ENCODE measurements around the gene SPRR1A.

SPRR1A gene

DNA sequence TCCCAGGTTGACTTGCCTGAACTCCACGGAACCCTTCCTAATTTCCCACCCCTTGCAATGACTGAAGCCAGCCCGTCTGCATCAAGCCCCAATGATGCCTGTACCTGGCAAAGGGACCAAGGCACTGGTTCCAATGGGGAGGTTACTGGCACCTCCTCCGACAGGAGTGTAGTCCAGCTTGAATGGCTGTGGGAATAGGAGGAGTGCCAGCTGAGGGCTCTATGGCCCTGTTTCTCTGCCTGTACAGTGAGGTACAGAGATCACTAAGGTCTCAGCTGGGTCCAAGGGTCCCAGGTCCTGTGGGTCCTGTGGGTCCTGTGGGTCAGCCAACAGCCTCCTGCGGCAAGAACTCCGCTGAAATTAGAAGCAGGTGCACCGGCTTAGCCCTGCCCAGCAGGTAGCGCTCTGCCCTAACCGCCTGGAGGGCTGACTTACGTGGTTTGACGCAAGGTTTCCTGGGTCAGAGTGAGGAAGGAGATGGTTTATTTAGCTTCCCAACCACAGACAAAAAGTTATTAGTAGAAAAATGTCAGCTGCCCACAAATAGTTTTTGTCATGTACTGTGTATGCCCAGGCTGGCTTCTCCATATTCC, 23.3 kb upstream of the SPRR1A start:
- TF ChIP-seq, protein P1, sequence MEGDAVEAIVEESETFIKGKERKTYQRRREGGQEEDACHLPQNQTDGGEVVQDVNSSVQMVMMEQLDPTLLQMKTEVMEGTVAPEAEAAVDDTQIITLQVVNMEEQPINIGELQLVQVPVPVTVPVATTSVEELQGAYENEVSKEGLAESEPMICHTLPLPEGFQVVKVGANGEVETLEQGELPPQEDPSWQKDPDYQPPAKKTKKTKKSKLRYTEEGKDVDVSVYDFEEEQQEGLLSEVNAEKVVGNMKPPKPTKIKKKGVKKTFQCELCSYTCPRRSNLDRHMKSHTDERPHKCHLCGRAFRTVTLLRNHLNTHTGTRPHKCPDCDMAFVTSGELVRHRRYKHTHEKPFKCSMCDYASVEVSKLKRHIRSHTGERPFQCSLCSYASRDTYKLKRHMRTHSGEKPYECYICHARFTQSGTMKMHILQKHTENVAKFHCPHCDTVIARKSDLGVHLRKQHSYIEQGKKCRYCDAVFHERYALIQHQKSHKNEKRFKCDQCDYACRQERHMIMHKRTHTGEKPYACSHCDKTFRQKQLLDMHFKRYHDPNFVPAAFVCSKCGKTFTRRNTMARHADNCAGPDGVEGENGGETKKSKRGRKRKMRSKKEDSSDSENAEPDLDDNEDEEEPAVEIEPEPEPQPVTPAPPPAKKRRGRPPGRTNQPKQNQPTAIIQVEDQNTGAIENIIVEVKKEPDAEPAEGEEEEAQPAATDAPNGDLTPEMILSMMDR (IDR thresholded peaks at IDR 0.05; ENCODE audit: control insufficient read depth, insufficient read depth, low read depth, low read length, missing control alignments) = no peak
- DNase-seq (ENCODE audit: low read depth) = no peak
- H3K4me3 ChIP-seq (ENCODE audit: control insufficient read depth, low read depth, low read length) = no peak overlapping the region

DNA sequence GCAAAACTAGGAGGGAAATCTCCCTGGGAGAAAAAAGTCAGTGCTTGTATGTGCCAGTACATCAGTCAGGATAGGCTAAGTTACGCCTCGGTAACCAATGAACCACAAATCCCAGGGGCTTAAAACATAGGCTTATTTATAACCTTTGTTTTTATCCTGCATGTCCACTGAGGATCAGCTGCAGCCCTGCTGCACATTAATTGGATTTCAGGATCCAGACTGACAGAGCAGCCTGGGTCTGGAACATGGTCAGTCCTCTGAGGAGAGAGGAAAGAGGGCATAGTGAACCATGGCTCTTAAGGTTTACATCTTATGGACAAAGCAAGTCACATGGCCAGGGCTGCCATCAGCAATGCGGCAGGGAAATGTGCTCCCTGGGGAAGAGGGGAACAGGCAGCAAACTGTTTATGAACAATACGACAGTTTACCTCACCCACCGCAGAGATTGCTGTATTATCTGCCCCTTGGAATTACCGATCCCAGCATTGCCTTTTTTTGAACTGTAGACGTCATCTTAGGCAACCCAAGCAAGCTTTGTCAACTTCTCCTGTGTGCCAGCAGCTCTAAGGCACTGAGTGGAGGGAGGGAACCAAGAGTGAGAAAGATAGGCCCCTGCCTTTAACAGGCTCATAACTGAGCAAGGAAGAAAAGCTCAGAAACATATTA, 22.5 kb upstream of the SPRR1A start:
- H3K4me3 ChIP-seq (ENCODE audit: control insufficient read depth, low read depth, low read length) = no peak overlapping the region
- TF ChIP-seq, protein P1 (IDR thresholded peaks at IDR 0.05; ENCODE audit: control insufficient read depth, insufficient read depth, low read depth, low read length, missing control alignments) = no peak
- no peak for DNase-seq (ENCODE audit: low read depth)

DNA sequence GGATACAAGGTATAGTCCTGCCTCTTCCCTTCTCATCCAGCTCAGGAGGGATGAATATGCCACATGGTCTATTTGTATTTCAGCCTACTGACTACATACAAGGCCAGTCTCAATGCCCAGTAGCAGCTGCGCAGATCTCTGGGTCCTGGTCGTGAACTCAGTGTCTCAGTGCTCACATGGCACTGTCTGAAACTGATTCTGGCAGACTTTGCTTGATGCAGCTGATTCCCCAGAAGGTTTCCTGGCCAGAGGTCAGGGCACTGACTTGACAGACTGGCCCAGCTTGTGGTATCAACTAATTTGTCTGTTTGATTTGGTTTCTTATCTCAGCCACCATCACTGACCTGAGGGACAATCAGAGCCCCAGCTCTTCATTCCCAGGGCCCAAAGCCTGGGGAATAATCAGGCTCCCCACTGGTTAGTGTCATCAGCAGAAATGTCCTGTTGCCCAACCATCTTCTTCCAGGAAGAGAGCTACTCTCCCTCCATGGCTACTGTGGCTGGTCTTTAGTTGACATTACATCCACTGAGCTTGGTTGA, 20.9 kb upstream of the SPRR1A start:
- DNase-seq (ENCODE audit: low read depth) = no peak
- TF ChIP-seq, protein P1 (IDR thresholded peaks at IDR 0.05; ENCODE audit: control insufficient read depth, insufficient read depth, low read depth, low read length, missing control alignments) = no peak

DNA sequence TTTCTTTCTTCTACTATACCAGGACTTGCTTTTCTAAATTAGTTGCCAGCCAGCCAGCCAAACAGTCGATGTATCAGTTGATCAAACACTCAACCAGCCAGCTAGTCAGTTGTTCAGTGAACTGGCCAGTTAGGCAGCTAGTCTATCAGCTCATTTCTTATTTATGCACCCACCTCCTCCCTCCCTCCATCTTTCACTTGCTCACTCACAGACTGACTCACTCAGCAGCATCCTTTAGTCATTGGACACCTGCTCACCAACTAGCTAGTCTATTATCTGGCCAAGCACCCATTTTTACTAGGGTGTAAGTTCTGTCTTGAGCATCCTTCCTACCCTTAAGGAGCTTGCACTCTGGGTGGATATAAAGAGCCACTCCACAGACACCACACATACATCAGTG, 19.3 kb upstream of the SPRR1A start:
- DNase-seq (ENCODE audit: low read depth) = no peak
- no peak overlapping the region for H3K4me3 ChIP-seq (ENCODE audit: control insufficient read depth, low read depth, low read length)
- TF ChIP-seq, protein P1 (IDR thresholded peaks at IDR 0.05; ENCODE audit: control insufficient read depth, insufficient read depth, low read depth, low read length, missing control alignments) = no peak

More for the DNA sequence above, 20.9 kb upstream of the SPRR1A start:
- no peak overlapping the region for H3K4me3 ChIP-seq (ENCODE audit: control insufficient read depth, low read depth, low read length)

DNA sequence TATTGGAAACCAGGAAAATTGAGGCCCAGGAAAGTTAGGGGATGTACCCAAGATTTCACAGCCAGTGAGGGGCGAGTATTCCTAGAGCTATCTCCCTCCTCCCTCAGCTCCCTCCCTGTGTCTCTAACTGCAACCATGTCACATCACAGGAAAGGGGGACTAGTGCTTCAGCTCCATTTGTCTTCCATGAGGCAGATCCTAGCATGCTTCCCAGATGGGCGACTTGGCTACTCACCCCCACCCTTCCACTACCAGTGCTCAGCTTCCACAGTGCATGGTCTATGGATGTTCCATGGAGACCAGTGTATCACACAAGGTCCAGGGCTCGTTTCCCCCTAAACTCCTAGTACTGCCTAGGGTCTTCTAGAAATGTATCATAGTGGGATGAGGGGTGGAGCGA, 18.0 kb upstream of the SPRR1A start:
- no peak overlapping the region for H3K4me3 ChIP-seq (ENCODE audit: control insufficient read depth, low read depth, low read length)
- no peak for DNase-seq (ENCODE audit: low read depth)
- TF ChIP-seq, protein P1 (IDR thresholded peaks at IDR 0.05; ENCODE audit: control insufficient read depth, insufficient read depth, low read depth, low read length, missing control alignments) = no peak

DNA sequence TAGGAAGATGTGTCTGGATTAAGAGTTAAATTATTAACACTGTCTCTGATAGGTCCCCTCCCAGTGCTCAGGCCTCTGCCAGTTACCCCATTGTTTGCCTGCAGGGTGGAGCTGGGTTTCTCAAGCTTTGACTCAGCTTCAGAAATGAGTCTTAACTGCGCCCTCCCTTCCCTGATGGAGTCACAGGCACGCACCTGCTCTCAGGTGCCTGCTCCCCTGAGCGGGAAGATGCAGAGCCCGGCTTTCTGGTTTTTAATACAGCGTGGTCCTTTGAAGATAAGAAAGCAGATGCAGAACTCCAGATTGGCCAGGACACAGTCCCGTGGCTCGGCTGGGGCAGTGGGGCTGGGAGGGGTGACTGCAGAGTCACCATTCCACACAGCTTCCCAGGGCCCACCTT, 16.7 kb upstream of the SPRR1A start:
- TF ChIP-seq, protein P1 (IDR thresholded peaks at IDR 0.05; ENCODE audit: control insufficient read depth, insufficient read depth, low read depth, low read length, missing control alignments) = no peak
- DNase-seq (ENCODE audit: low read depth) = no peak
- H3K4me3 ChIP-seq (ENCODE audit: control insufficient read depth, low read depth, low read length) = no peak overlapping the region
